Hindlimb muscle (tissue), 1 donor: ENCODE results near the gene RANBP3. TPM values are rescaled to one million over a fixed set of nuclear protein-coding genes. Genes with fewer than 3 reads are reported as not detected.
"Not testable (repeated sequence)": the region's sequence is repeated elsewhere in the genome, so short reads cannot be mapped to it uniquely, and the experiment has no call there.

ENCODE experiments used
- DNase-seq: peaks from one replicate; pipeline ENCODE4 v3.0.0-alpha.2; 2013
- polyA plus RNA-seq: library from polyadenylated mRNA; unstranded; fragments of 120-200 nt; gene quantifications from one replicate; pipeline ENCODE4 v1.2.1, GENCODE V29; 2013; ENCODE audit not compliant: insufficient read length

Gene RANBP3
- polyA plus RNA-seq, 1 donor = 47.9 TPM

- not testable (repeated sequence) for DNase-seq
Observed at GRCh38 chr19:6006070-6006446, 28.1 kb upstream of the RANBP3 start.

DNA sequence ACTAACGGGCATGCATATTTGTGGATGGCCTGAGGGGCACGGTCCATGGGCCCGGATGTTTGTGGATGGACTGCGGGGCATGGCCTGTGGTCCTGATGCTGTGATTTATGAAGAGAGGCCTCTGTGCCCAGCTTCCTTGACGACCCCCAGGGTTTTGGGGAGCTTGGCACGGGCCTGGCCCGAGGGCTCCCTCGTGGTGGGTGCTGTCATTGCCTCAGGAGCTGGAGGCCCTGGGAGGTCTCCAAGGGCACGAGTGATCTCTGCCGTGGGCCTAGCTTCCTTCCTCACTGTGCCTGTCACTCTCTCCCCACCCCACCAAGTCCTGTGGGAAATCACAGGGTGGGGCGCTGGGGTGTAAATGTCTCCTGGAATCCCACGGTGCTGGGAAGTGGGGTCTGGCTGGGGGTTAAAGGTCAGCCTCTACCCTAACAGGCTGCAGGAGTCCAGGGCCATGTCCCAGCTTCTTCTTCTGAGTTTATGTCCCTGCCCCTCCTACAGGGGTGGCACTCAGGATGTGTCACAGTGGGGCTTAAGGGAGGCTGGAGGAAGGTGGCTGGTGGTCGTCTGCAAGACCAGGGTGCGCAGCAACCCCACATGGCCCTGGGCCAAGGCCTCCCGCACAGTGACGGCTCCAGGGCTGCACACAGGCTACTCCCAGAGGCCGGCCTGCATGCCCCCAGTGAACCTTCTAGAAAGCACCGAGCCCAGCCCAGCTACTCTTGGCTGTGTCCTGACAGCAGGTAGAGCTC lies 27.6 kb upstream of the RANBP3 start:
- DNase-seq = no peak

DNA sequence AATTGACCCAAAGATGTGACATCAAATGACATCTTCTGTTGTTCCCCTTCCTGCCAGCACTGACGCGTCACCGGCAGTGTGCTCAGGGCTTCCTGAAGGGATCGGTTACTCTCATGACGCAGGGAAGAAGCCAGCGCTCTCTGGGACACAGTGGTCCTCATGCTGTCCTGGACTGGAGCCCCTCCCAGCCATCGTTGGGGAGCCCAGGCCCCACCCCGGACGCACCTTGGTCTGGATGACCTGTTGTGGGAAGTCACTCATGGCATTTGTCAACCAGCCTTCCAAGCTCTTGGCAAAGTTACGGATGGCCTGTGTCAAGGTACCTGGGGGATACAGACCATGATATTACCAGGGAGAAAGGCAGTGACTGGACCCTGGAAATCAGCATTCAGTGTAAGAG lies 26.0 kb upstream of the RANBP3 start:
- no peak for DNase-seq

DNA sequence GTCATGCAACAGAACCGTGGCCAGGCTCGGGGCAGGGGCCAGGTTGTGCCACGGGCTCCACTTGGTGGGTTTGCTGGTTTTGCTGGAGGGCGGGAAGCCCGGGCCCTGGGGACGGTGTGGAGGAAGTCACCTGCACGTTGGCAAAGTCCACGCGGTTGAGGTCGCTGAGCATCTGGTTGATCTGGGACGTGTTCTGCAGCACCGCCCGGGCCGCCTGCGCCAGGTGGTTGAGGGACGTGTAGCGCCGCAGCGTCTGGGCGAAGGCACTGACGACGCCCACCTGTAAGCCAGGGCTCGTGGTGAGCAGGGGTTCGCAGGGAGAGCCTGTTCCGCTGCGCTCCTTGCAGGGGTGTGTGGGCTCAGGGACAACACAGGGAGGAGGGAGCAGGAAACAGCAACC lies 24.7 kb upstream of the RANBP3 start:
- no peak for DNase-seq

DNA sequence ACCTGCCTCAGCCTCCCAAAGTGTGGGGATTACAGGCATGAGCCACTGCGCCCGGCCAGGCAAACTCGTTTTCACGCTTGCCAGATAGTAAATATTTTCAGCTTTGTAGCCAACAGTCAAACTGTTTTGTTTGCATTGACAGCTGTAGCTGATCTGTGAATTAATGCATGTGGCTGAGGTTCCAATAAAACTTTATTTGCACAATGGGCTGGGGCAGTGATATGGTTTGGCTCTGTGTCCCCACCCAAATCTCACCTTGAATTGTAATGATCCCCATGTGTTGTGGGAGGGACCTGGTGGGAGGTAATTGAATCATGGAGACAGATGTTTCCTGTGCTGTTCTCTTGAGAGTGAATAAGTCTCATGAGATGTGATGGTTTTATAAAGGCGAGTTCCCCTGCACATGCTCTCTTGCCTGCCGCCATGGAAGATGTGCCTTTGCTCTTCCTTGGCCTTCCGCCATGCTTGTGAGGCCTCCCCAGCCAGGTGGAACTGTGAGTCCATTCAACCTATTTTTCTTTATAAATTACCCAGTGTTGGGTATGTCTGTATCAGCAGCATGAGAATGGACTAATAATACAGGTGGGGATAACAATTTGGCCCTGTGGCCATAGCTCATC lies 22.4 kb upstream of the RANBP3 start:
- DNase-seq = no peak

GRCh38 chr19:5999693-6000092 lies 21.8 kb upstream of the RANBP3 start:
- DNase-seq = no peak

GRCh38 chr19:5997371-5997770 lies 19.4 kb upstream of the RANBP3 start:
- no peak for DNase-seq

- no peak for DNase-seq
Observed at GRCh38 chr19:5996623-5997320, 18.8 kb upstream of the RANBP3 start.

DNA sequence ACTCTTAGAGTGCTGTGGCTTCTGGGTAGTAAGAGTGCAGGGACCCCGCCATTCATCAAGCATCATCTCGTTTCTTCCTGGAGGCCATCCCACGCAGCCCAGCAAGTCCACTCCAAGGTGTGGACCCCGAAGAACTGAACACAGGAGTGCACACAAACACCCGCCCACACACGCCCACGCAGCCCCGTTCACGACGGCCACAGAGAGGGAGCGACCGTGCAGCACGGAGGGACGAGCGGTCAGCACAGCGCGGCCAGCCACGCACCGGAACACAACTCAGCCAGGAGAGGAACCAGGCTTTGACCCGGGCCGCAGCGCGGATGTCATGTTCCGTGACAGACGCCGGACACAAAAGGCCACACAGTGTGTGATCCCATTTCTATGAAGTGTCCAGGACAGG lies 18.2 kb upstream of the RANBP3 start:
- DNase-seq = no peak

GRCh38 chr19:5995606-5996005 lies 17.7 kb upstream of the RANBP3 start:
- no peak for DNase-seq

DNA sequence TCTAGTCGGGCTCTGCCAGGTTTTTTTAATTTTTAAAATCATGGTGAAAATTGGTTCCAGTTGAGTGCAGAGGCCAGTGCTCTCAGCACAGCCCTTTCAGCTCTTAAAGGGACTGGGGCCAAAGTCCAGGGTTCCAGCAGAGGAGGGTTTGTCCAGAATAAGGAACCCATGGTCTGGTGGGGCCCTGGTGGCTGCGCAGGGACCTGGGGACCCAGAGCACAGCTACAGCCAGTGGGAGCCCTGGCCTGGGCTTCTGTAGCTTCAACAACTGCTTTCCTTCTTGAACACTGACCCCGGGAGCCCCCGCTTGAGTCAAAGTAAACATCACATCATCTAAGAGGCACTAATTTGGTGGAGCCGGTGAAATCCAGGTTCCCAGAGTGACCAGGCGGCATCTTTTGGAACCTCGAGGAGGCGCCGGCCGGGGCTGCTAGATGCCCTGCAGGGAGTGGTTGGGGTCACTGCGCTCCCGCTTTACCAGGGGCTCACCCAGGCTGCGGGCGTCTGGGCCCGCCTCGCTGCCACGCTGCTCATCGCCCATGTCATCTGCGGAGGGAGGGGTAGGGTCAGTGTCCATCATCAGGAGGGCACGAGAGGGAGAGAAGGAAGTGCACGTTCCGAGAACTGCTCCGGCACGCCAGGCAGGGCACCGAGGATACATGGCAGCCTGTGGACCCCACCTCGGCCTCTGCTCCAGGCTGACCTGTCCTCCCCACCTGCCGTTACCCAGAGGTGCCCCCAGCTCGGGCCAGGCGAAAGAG lies 16.6 kb upstream of the RANBP3 start:
- DNase-seq = no peak

- peak; percentile 73 for DNase-seq
Observed at GRCh38 chr19:5993648-5994358, 15.9 kb upstream of the RANBP3 start.

DNA sequence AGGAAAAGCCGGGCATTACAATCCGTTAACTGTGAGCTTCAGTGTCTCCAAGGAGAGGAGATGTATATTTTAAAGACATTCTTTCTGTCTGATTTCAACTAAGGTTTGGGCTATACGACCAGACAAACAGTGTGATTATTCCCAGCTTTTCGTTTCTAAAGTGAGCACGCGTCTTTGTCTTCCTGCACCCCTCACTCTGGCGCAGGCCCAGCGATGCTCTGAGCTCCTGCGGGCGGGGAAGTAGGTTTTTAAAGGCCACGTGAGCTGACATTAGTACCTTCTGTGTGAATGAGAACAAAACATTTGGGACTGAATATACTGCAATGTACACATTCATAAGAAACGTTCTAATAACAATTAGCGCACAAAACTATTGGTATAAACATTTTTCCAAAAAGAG lies 15.3 kb upstream of the RANBP3 start:
- DNase-seq = no peak

- no peak for DNase-seq
Observed at GRCh38 chr19:5992756-5993155, 14.8 kb upstream of the RANBP3 start.

DNA sequence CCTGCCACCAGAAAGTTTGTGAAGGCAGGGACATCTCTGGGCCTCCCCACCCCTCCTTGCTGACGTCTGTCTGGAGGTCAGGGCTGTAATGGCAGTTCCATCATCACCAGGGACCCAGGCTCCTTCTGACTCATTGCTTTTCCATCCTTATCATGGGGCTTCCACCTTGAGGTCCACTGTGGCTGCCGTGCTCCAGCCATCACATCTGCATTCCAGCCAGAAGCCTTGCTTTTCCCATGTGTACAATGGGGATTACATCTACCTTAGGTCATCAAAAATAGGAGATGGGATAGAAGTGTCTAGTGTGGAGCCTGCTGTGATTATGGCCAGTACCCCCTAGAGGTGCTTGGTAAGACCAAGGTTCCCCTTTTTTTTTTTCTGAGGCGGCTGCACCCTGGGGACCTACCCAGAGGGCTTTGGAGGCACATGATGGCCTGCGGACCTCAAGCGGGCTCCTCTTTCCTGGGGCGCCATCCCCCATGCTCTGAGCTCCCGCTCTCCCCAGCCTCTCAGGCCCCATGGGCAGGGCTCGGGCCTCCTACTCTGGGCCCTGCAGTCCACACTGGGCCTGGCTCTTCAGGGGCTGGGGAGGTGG lies 13.4 kb upstream of the RANBP3 start:
- no peak for DNase-seq

- DNase-seq = no peak
Observed at GRCh38 chr19:5990289-5990797, 12.4 kb upstream of the RANBP3 start.

- no peak for DNase-seq
Observed at GRCh38 chr19:5989388-5990074, 11.6 kb upstream of the RANBP3 start.

- no peak for DNase-seq
Observed at GRCh38 chr19:5988517-5989387, 10.8 kb upstream of the RANBP3 start.

GRCh38 chr19:5987077-5987818 lies 9.3 kb upstream of the RANBP3 start:
- peak; percentile 83 for DNase-seq
